BJ (cell line): ENCODE data around the gene IFT57. TPM values are rescaled to one million over a fixed set of nuclear protein-coding genes. Genes with fewer than 3 reads are reported as not detected.

Source experiments
- CTCF ChIA-PET: fragments of 350-600 bp; formaldehyde crosslinking; extraction: SDS; loops from one replicate; lab custom pipeline; 2021; ENCODE audit warnings: antibody characterized with exemption, inconsistent platforms; lab: Yijun Ruan, JAX
- POLR2A ChIA-PET: fragments of 300-600 bp; sonication (Branson Sonifier 250); formaldehyde crosslinking; extraction: SDS; loops from one replicate; lab custom pipeline; 2021; ENCODE audit warnings: antibody characterized with exemption; lab: Charles Lee
- DNase-seq: peaks from one replicate; pipeline ENCODE4 v3.0.0-alpha.2; 2011; ENCODE audit warnings: low read depth
- H3K27me3 ChIP-seq: 2 replicates; pipeline ENCODE4 v1.6.0; 2011; ENCODE audit warnings: low read length; ENCODE audit not compliant: control insufficient read depth, insufficient read depth
- H3K36me3 ChIP-seq: 2 replicates; pipeline ENCODE4 v1.5.1; 2011; ENCODE audit warnings: low read length; ENCODE audit not compliant: control insufficient read depth, insufficient read depth
- H3K4me3 ChIP-seq: 2 replicates; pipeline ENCODE4 v1.5.1; 2011; ENCODE audit warnings: low read depth, mild to moderate bottlenecking, control low read depth, low read length
- CTCF ChIP-seq: IDR thresholded peaks from 2 replicates; pipeline ENCODE4 v1.5.1; 2011; ENCODE audit warnings: low read depth, mild to moderate bottlenecking, control low read depth, inconsistent platforms, low read length, moderate library complexity; ENCODE audit not compliant: insufficient read depth
- polyA plus RNA-seq: library from polyadenylated mRNA; depleted of rRNA; stranded (reverse); fragments of >200 nt; gene quantifications from 2 replicates; pipeline ENCODE4 v1.2.3, GENCODE V29; 2011

The IFT57 gene
- polyA plus RNA-seq, 1 experiment = 32.1 TPM

GRCh38 chr3:108164391-108164790, 57.8 kb downstream of the IFT57 start:
- Histone ChIP-seq H3K4me3 (no peak overlapping the region), H3K36me3 (no peaks in the 10 kb centered on the region), H3K27me3 (no peaks in the 10 kb centered on the region)
- ChIA-PET CTCF (interaction anchor here (2.7 kb wide), 1 partner anchor 12 kb away, joined by 10 read pairs; no protein-coding TSS in a partner anchor), POLR2A (no interaction called here)
- DNase-seq = no peak
- no peak for TF ChIP-seq CTCF

GRCh38 chr3:108159865-108160264, 62.4 kb downstream of the IFT57 start:
- no peak for DNase-seq
- TF ChIP-seq CTCF = no peak
- H3K4me3 ChIP-seq = no peak overlapping the region
- ChIA-PET POLR2A (no interaction called here), CTCF (no interaction called here)
- no peaks in the 10 kb centered on the region for H3K27me3 ChIP-seq
- no peaks in the 10 kb centered on the region for H3K36me3 ChIP-seq

GRCh38 chr3:108159105-108159504, 63.1 kb downstream of the IFT57 start:
- no peak for DNase-seq
- no peak for TF ChIP-seq CTCF
- H3K27me3 ChIP-seq = no peaks in the 10 kb centered on the region
- no peak overlapping the region for H3K4me3 ChIP-seq
- POLR2A ChIA-PET = no interaction called here
- CTCF ChIA-PET = no interaction called here
- H3K36me3 ChIP-seq = no peaks in the 10 kb centered on the region

GRCh38 chr3:108158251-108158650, 64.0 kb downstream of the IFT57 start:
- ChIA-PET CTCF (interaction anchor here (0.7 kb wide), 1 partner anchor 26 kb away, joined by 3 read pairs; no protein-coding TSS in a partner anchor), POLR2A (no interaction called here)
- TF ChIP-seq CTCF = no peak
- no peak for DNase-seq
- Histone ChIP-seq H3K4me3 (no peak overlapping the region), H3K36me3 (no peaks in the 10 kb centered on the region), H3K27me3 (no peaks in the 10 kb centered on the region)

GRCh38 chr3:108157273-108157672, 65.0 kb downstream of the IFT57 start:
- Histone ChIP-seq H3K27me3 (no peaks in the 10 kb centered on the region), H3K4me3 (no peak overlapping the region), H3K36me3 (no peaks in the 10 kb centered on the region)
- ChIA-PET POLR2A (no interaction called here), CTCF (no interaction called here)
- no peak for TF ChIP-seq CTCF
- no peak for DNase-seq
